HG02870 (cell line): ENCODE data around the gene OR1D5.
"Not testable (repeated sequence)": the region's sequence is repeated elsewhere in the genome, so short reads cannot be mapped to it uniquely, and the experiment has no call there.

Experiments used
- ATAC-seq: cut with Tn5 transposase; IDR thresholded peaks from one replicate; pipeline ENCODE4 v1.9.1; 2021; ENCODE audit warnings: mild to moderate bottlenecking, moderate library complexity; ENCODE audit not compliant: unreplicated experiment

OR1D5 gene

DNA sequence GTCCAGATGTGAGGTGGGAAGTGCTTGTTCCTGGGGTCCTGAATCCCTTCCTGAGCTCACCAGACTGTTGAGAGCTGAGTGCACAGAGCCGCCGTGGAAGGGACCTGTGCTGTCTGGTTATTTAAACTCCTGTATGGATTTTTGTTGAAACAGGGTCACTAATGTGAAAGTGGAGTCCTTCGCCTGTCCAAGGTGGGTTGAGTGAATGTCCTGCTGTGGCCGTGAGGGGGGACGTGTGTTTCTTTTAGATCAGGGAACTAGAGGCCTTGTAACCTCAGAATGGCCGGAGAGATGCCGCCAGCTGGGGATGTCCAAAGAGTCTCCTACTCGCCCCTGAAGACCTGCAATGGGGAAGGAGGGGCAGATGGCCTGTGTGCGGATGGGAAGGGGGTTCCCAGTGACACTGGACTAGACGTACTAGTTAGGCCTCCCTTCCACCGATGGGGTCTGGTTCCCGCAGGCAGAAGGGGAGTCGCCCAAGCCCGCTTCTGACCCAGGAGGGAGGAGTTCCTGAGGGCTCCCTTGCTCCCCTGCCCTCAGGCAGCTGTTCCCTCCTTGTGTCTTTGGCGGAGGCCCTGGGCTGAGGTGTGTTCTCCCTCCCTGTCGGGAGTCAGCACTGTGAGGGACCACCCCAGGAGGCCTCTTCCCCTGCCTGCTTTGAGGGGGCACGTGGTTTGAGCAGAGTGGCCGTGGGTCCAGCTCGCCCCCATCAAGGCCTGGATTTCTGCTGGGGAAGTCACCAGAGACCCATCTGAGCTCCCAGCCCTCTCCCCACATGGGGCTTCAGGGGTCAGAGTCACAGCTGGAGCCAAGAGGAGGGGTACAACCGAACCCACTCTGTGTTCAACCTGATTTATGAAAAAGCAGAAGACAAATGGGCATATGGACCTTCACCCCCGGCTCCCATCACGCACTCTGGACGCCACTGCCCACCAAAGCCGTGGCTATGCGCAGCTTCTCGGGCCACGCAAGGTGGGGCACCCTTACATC lies 30.9 kb downstream of the OR1D5 start:
- ATAC-seq, result no peak

GRCh38 chr17:3030852-3031470 lies 32.4 kb downstream of the OR1D5 start:
- not testable (repeated sequence) for ATAC-seq

DNA sequence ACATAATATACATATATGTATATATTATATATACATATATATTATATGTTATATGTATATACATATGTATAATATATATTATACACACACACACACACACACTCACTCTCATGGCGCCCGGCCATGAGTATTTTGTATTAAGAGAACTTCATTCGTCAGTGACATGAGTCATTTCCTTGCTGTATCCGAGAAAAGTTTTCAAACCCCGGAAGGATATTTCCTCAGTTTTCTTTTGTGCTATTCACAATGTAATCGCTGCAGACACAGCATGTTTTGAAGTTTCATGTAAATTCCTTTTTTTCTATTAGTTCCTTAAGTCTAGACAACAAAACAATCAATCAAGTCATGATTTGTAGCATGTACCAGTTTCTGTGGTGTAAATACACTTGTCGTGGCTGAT lies 33.3 kb downstream of the OR1D5 start:
- ATAC-seq, result no peak

DNA sequence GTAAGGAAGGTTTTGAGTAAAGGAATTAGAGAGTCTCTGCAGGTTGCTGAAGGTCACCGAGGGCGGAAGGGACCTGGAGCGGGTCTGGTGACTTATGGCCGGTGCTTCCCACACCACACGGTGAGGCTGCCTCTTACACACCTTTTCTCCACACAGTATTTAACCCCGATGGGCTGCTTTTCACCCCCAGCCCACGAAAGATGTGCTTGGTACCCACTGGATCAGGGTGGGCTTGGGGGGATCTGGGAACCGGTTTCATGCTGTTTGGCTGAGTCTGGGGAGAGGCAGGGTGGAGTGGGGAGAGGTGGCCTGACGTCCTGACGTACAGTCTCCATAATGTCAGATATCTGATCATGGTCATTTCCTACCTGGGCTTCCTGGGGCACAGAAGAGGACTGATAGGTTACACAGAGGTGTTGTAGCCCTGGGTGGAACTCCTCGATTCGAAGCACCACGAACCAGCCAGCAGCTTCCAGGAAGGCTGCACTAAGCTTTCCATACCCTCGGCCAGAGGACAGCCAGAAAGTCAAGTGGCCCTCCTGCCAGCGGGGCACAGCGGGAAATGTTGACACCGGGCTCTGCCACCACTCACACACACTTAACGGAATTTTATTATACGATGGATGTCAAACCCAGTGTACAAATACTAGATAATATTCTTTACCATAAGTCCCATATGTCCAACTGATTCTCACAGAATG lies 34.0 kb downstream of the OR1D5 start:
- ATAC-seq, result no peak

GRCh38 chr17:3027786-3028532 lies 35.4 kb downstream of the OR1D5 start:
- no peak for ATAC-seq

DNA sequence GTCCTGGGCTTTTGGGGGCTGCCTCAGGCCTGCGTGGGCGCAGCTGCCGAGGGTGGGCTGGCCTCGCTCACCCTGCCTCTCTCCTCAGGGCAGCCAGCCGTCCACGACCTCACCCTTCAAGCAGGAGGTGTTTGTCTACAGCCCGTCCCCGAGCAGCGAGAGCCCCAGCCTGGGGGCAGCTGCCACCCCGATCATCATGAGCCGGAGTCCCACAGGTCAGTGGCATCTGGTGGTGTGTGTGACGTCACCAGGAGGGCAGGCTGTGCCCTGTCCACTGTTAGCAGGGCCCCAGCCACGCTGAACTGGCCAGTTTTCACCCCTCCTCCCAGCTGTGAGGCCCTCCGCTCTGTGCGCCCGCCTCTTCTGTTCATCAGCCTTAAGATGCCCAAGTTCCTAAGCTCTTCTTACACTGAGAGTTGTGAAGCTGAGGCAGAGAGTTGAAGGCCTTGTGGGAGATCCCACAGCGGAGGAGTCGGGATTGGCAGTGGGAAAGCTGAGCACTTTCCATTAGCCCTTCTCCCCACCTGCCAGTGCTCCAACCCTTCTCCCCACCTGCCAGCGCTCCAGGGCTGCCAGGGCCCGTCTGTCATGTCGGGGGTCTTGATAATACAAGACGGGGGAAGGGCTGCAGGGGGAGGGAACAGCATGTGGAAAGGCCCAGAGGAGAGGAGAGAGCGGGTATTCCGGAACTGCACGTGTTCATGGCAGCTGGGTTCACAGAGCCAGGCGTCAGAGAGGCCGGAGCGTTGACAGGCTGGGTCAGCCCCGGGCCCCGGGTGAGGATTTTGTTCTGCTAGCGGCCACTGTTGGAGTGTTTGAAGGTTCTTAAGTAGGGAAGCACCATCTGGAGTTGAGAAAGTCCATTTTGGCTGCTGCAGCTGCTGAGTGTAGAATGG lies 36.3 kb downstream of the OR1D5 start:
- ATAC-seq, result no peak

- ATAC-seq, result no peak
Observed at GRCh38 chr17:3026125-3026855, 37.1 kb downstream of the OR1D5 start.

DNA sequence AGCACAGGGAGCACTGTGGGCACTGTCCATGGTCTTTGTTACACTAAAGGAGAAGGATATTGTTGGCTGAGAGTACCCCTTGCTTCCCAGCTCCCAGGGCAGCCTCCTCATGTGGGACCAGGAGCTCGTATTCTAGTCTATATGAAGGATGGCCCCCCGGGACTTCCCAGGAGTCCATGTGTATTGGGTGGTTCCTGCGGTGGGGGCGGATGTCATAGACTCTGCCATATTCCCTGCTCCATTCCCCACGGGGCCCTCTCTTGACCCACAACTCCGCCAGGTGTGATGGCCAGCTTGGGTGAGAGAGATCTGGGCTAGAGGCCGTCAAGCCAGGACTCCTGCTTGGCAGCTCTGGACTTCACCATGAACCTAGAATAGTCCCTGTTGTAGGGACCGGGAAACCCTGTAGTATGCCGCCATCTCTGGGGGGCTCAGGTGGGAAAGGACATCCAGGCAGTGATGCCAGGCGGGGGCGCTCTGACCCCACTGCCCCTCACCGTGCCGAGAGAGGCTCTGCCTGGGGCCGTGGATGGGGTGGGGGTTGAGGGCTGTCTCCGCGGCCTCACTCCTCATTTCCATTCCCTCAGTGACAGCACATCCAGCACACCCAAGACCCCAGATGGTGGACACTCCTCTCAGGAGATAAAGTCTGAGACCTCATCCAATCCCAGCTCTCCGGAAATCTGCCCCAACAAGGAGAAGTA lies 37.8 kb downstream of the OR1D5 start:
- no peak for ATAC-seq

DNA sequence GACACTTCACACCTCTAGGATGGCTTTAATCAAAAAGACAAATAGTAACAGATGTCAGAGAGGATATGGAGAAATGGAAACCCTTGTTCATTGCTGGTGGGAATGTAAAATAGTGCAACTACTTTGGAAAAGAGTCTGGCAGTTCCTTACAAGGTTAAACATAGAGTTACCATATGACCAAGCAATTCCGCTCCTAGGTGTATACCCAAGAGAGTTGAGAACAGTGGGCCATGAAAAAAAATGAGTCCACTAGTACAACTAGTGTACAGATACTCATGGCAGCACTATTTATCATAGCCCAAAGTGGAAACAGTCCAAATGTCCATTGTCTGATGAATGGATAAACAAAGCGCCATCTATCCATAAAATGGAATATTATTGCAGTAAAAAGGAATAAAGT lies 39.1 kb downstream of the OR1D5 start:
- no peak for ATAC-seq

GRCh38 chr17:3022197-3022596 lies 41.2 kb downstream of the OR1D5 start:
- ATAC-seq, result no peak

DNA sequence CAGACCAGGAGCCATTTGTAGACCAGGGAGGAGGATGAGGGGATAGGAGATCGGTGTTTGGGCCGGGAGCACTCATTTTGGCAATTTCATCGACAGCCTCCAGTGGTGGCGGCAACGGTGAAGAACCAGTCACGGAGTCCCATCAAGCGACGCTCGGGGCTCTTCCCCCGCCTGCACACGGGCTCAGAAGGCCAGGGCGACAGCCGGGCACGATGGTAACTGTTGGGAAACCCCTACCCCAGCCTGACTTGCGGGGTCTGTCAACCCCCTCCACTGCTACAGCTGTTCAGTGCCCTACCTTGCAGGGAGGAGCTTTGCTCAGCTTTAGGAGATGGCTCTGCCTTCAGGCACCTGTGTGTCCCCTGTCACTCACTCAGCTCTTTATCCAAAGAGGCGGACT lies 43.0 kb downstream of the OR1D5 start:
- no peak for ATAC-seq

- no peak for ATAC-seq
Observed at GRCh38 chr17:3019761-3020160, 43.6 kb downstream of the OR1D5 start.

- no peak for ATAC-seq
Observed at GRCh38 chr17:3017936-3018335, 45.5 kb downstream of the OR1D5 start.

- no peak for ATAC-seq
Observed at GRCh38 chr17:3015890-3016289, 47.5 kb downstream of the OR1D5 start.

DNA sequence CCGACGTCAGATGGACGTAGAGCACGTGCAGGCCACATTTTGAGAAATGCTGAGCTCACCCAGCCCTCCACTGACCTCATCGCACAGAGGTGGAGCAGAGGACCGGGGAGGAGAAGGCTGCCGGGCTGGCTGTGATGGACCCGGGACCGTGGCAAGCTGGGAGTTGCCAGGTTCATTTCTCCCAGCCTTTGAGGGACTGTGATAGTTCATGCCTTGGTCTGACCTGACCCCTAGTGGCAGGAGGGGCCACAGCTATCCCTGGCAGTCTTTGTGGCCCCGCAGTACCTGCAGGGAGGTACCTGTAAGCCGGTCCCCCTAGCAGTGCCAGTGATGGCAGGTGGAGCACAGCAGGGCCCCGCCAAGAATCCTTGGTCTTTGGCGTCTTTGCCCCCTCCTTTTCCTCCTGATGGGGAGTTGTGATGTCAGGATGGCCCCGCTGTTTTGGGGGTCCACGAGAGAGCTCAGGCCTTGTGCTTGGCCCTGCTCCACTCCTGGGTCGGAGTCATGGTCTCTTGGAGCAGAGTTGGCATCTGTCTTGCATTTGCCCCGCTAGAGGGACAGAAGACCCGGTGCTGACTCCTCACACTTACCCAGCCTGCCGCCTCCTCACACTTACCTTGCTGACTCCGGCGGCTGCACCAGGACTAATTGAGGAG lies 50.4 kb downstream of the OR1D5 start:
- ATAC-seq, result no peak
